Measurements from ENCODE around the gene ABRAXAS1.

- TF ChIP-seq POLR2A (IDR thresholded peaks at IDR 0.05) (no peak), CTCF (IDR thresholded peaks at IDR 0.05) (no peak)
Measured at GRCh38 chr4:83456184-83456501, 28.8 kb downstream of the ABRAXAS1 start.
